CD8-positive, alpha-beta memory T cell (primary cell): ENCODE results near the gene ERC2. TPM values are rescaled to one million over a fixed set of nuclear protein-coding genes. Genes with fewer than 3 reads are reported as not detected.

Experiments
- CTCF ChIA-PET: fragments of 350-600 bp; sonication (Branson Sonifier 250); formaldehyde crosslinking; loops from one replicate; lab custom pipeline; 2021; ENCODE audit warnings: antibody characterized with exemption; lab: Charles Lee
- POLR2A ChIA-PET: fragments of 350-600 bp; sonication (Branson Sonifier 250); formaldehyde crosslinking; loops from one replicate; lab custom pipeline; 2021; ENCODE audit warnings: antibody characterized with exemption; lab: Charles Lee
- DNase-seq, 5 donors: peaks; one replicate each; pipeline versions ENCODE4 v3.0.0 to v3.0.0-alpha.2; 2020 to 2022; ENCODE audit warnings: mixed read lengths in 1 of 5
- H3K27ac ChIP-seq: one replicate; pipeline ENCODE4 v1.7.0; 2013; ENCODE audit warnings: low read depth, mild to moderate bottlenecking, low read length, moderate library complexity
- H3K27me3 ChIP-seq: 2 replicates; pipeline ENCODE4 v1.7.0; 2013; ENCODE audit warnings: low read length, mild to moderate bottlenecking; ENCODE audit not compliant: insufficient read depth, poor library complexity, severe bottlenecking
- H3K36me3 ChIP-seq: 2 replicates; pipeline ENCODE4 v1.7.0; 2013; ENCODE audit warnings: mild to moderate bottlenecking, low read length, moderate library complexity; ENCODE audit not compliant: insufficient read depth
- H3K4me1 ChIP-seq: 2 replicates; pipeline ENCODE4 v1.7.0; 2013; ENCODE audit warnings: mild to moderate bottlenecking, low read length, moderate library complexity; ENCODE audit not compliant: insufficient read depth
- H3K4me3 ChIP-seq: 2 replicates; pipeline ENCODE4 v1.7.0; 2013; ENCODE audit warnings: mild to moderate bottlenecking, low read length
- H3K9me3 ChIP-seq: 2 replicates; pipeline ENCODE4 v1.7.0; 2013; ENCODE audit warnings: mild to moderate bottlenecking, low read length
- H3K27ac Mint-ChIP-seq, 8 donors: one replicate each; pipeline ENCODE4 v1.8.0; 2020 to 2021; ENCODE audit warnings: mixed read lengths in 8 of 8, mild to moderate bottlenecking in 6 of 8, inconsistent platforms in 3 of 8, moderate library complexity in 3 of 8
- H3K27me3 Mint-ChIP-seq, 2 donors: one replicate each; pipeline ENCODE4 v1.8.0; 2020 to 2021; ENCODE audit warnings: mixed read lengths in 2 of 2, mild to moderate bottlenecking in 1 of 2, moderate library complexity in 1 of 2
- H3K36me3 Mint-ChIP-seq, 3 donors: one replicate each; pipeline ENCODE4 v1.8.0; 2020 to 2021; ENCODE audit warnings: mixed read lengths in 3 of 3, inconsistent platforms in 1 of 3, mild to moderate bottlenecking in 1 of 3
- H3K4me1 Mint-ChIP-seq, 3 donors: one replicate each; pipeline ENCODE4 v1.8.0; 2020 to 2021; ENCODE audit warnings: mixed read lengths in 3 of 3, inconsistent platforms in 1 of 3, mild to moderate bottlenecking in 1 of 3
- H3K4me3 Mint-ChIP-seq, 7 donors: one replicate each; pipeline ENCODE4 v1.8.0; 2020 to 2021; ENCODE audit warnings: mixed read lengths in 7 of 7, mild to moderate bottlenecking in 6 of 7, moderate library complexity in 4 of 7, inconsistent platforms in 2 of 7
- H3K9me3 Mint-ChIP-seq, 5 donors: one replicate each; pipeline ENCODE4 v1.8.0; 2020 to 2022; ENCODE audit warnings: mixed read lengths in 5 of 5, mild to moderate bottlenecking in 3 of 5, moderate library complexity in 2 of 5, inconsistent platforms in 1 of 5
- polyA plus RNA-seq: library from polyadenylated mRNA; unstranded; fragments of 300-500 nt; fragmentation: Illumina TruSeq; gene quantifications from one replicate; pipeline ENCODE4 v1.2.3, GENCODE V29; 2021
- total RNA-seq, 2 experiments: library from RNA; stranded (reverse); gene quantifications; one replicate each; pipeline ENCODE4 v1.2.3, GENCODE V29; 2021

The ERC2 gene
- total and polyA plus RNA-seq, 3 experiments from 2014 or later: not detected

DNA sequence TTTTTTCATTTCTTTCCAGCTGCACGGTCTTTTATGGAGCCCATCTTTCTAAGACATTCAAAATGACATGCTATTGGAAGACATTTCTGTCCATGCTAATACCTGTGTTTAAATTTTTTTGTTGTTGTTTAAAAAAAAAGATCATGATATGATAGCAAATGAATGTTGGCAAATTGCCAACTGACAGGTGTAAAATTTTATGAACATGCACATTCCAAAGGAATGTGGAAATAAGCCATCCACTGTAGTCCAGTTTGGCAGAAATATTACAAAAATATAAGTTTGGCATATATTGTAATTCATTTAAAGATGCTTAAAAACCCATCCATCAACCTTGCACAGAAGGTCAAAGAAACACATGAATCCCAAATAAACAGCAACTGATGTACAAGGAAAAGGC lies 905.6 kb downstream of the ERC2 start:
- Histone ChIP-seq H3K4me1 (no peaks in the 10 kb centered on the region), H3K27me3 (no peaks in the 10 kb centered on the region), H3K27ac (no peak overlapping the region), H3K4me3 (no peak overlapping the region), H3K9me3 (no peaks in the 10 kb centered on the region), H3K36me3 (no peaks in the 10 kb centered on the region)
- Mint-ChIP-seq H3K36me3 (no peaks in the 10 kb centered on the region), H3K9me3 (peaks cover 0 to 3% (median 0%) of the 10 kb centered on the region in 5 donors), H3K27ac (no peak overlapping the region), H3K4me3 (no peak overlapping the region), H3K4me1 (no peaks in the 10 kb centered on the region), H3K27me3 (no peaks in the 10 kb centered on the region)
- ChIA-PET CTCF (no interaction called here), POLR2A (no interaction called here)
- DNase-seq: no peak

DNA sequence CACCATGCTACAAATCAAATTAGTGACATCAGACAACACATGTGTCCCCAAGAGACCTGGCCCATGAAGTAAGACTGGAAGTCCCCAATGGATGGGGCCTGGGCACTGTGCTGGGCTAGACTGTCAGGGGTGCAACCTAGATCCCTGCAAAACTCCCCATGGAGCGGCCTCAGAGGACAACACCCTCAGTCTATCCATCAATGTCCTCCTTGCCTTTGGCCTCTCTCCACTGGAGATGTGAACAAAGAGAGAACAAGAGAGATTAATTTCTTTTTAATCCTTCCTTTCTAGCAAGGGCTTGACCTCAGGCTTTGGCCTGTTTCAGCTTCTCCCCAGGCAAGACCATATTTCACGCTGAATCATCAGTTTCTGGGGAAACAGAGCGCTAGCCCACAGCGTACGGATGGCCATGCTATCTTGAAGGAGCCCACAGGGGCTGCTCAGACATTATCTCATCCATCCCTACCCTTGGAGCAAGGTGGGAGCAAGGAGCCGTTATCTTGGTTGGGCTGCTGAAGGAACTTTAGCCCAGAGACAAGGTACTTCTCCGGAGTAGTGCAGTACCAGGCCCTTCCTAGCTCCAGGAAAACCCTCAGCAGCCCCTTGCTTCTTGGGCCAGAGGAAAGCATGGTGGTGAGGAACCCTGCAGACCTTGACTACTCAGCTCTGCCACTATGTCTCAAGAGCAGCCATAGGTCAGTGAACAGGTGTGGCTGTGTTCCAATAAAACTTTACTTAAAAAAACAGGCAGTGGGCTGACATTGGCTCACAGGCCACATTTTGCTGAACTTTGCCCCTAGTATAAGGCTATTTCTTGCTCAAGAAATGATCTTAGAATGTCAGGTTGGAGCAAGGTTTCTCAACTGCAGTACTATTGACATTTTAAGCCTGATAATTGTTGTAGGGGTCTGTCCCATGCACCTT lies 908.5 kb downstream of the ERC2 start:
- H3K9me3 Mint-ChIP-seq: peaks cover 0 to 8% (median 2%) of the 10 kb centered on the region in 5 donors
- POLR2A ChIA-PET: no interaction called here

DNA sequence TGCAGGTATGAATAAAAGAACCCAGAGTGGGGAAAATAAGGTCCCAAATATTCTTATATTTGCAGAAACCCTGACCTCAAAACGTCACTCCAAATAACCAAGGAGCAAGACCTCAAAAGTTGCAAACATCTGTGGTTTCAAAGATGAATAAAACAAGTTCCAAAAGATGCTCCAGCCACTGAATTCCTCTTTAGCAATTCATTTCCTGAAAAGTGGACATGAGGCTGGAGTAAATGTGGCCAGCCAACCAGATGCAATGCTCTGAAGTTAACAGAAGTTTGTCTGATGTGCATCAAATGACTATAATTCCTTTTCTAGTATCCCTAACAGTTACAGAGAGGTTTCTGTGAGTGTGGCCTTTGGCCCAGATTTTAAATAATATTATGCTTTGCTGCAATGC lies 910.0 kb downstream of the ERC2 start:
- H3K27me3 ChIP-seq: no peaks in the 10 kb centered on the region
- POLR2A ChIA-PET: no interaction called here
- H3K4me3 Mint-ChIP-seq: no peak overlapping the region
- H3K27ac Mint-ChIP-seq: no peak overlapping the region
- H3K27ac ChIP-seq: no peak overlapping the region
- H3K36me3 Mint-ChIP-seq: no peaks in the 10 kb centered on the region
- H3K9me3 ChIP-seq: no peaks in the 10 kb centered on the region
- no peaks in the 10 kb centered on the region for H3K4me1 Mint-ChIP-seq
- no peaks in the 10 kb centered on the region for H3K27me3 Mint-ChIP-seq
- H3K9me3 Mint-ChIP-seq: peaks cover 0 to 8% (median 1%) of the 10 kb centered on the region in 5 donors
- CTCF ChIA-PET: no interaction called here
- DNase-seq: no peak
- H3K4me1 ChIP-seq: no peaks in the 10 kb centered on the region
- H3K36me3 ChIP-seq: no peaks in the 10 kb centered on the region
- H3K4me3 ChIP-seq: no peak overlapping the region

More for the DNA sequence above, 908.5 kb downstream of the ERC2 start:
- Histone ChIP-seq H3K27ac (no peak overlapping the region), H3K27me3 (no peaks in the 10 kb centered on the region), H3K4me1 (no peaks in the 10 kb centered on the region), H3K4me3 (no peak overlapping the region), H3K9me3 (no peaks in the 10 kb centered on the region), H3K36me3 (no peaks in the 10 kb centered on the region)
- CTCF ChIA-PET: no interaction called here
- DNase-seq: no peak
- H3K4me3 Mint-ChIP-seq: no peak overlapping the region
- H3K27me3 Mint-ChIP-seq: no peaks in the 10 kb centered on the region
- H3K4me1 Mint-ChIP-seq: no peaks in the 10 kb centered on the region
- H3K27ac Mint-ChIP-seq: no peak overlapping the region
- H3K36me3 Mint-ChIP-seq: no peaks in the 10 kb centered on the region

DNA sequence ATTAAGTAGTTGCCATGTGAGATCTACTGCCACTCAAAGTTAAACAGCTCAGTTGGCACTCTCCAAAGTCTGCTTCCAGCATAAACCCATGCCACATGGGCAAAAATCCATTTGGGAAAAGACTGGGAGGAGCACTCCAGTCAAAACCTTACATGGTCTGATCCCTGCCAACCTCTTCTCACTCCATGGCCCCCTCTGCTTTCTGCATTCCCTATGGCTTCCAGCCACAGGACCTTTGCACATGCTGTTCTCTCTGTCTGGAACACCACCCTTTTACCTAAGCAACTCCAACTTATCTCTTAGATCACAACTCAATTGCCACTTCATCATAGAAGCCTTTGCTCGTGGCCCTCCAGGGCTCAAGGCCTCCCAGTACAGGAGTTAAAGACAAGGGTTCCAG lies 910.7 kb downstream of the ERC2 start:
- no peak for DNase-seq
- no peaks in the 10 kb centered on the region for H3K27me3 ChIP-seq
- H3K4me3 ChIP-seq: no peak overlapping the region
- H3K27ac ChIP-seq: no peak overlapping the region
- no peaks in the 10 kb centered on the region for H3K27me3 Mint-ChIP-seq
- H3K9me3 Mint-ChIP-seq: peaks cover 0 to 8% (median 0%) of the 10 kb centered on the region in 5 donors
- H3K4me1 ChIP-seq: no peaks in the 10 kb centered on the region
- no peak overlapping the region for H3K4me3 Mint-ChIP-seq
- ChIA-PET POLR2A (no interaction called here), CTCF (no interaction called here)
- no peaks in the 10 kb centered on the region for H3K36me3 Mint-ChIP-seq
- no peaks in the 10 kb centered on the region for H3K9me3 ChIP-seq
- H3K36me3 ChIP-seq: no peaks in the 10 kb centered on the region
- no peak overlapping the region for H3K27ac Mint-ChIP-seq
- no peaks in the 10 kb centered on the region for H3K4me1 Mint-ChIP-seq

DNA sequence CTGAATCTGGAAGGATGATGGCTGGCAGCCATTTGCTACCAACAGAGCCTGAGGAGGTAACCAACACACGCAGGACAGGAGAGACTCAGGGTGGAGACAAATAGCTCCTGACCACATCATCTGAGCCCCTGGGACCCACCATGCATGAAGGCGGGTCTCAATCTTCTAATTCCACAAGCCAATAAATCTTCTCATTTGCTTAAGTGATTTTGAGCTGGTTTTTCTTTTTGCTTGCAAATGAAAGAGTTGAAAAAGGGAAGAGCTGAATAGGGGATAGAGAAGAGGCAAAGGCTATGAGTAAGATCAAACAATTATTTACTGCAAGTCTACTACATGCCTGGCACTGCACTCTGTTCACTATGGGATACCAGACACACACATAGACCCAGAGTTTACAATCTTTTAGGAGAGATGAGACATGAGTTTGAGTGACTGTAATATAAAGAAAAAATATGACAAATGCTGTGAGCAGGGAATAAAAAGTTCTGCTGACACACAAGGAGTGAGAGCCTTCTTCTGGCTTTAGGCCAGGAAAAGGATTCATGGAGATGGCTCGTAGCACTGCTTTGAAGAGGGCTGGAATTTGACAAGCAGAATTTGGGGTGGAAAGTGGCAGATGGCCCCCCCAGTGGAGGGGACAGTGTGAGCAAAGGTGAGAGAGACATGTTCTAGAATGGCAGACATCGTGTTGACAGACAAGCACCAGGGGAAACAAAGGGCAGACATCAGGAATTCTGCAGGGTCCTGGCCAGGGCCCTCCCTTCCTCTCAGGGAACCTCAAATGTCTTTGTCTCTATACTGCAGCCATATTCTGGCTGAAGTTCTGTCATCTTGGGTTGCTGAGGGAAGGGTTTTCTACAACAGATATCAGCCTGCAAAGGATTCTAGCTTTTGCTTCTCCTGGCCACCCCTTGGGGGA lies 911.4 kb downstream of the ERC2 start:
- no peaks in the 10 kb centered on the region for H3K4me1 Mint-ChIP-seq
- H3K36me3 Mint-ChIP-seq: no peaks in the 10 kb centered on the region
- no peaks in the 10 kb centered on the region for H3K9me3 ChIP-seq
- no peak overlapping the region for H3K27ac Mint-ChIP-seq
- H3K4me3 Mint-ChIP-seq: no peak overlapping the region
- no peaks in the 10 kb centered on the region for H3K4me1 ChIP-seq
- H3K27me3 ChIP-seq: no peaks in the 10 kb centered on the region
- no peak overlapping the region for H3K4me3 ChIP-seq
- ChIA-PET POLR2A (no interaction called here), CTCF (no interaction called here)
- peaks cover 0 to 8% (median 0%) of the 10 kb centered on the region in 5 donors for H3K9me3 Mint-ChIP-seq
- DNase-seq: no peak
- H3K27me3 Mint-ChIP-seq: no peaks in the 10 kb centered on the region
- no peak overlapping the region for H3K27ac ChIP-seq
- no peaks in the 10 kb centered on the region for H3K36me3 ChIP-seq

DNA sequence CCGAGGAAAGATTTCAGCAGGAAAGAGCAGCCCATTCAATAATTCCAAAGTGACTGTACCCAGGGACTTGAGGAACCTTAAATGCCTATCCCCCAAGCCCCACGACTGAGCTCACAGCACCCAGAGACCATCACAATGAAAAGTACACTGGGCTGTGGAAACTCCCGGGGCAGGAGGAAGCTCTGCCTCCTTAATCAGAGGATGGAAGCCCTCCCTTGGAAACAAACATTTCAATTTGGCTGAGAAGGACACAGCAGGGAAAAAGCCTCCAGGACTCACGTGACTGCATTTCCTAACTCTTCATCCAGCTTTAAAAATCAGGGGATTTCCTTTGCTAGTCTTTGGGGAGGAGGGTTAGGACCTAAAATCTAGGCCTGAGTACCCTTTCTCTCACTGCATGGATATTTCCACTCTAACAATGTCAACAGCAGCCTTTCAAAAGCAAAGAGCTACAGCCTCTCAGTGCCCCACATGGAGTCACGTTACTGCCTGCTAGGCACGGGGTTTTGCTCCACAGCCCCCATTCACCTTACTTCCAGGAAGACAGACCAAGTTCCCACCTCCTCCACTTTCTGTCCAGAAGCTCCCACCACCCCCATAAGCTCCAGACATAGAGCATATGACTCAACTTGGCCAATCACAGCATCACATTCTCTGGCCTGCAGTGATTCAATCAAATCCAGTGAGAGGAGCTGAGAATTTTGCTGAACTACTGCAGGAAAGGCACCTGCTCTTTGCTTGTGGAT lies 912.2 kb downstream of the ERC2 start:
- no peaks in the 10 kb centered on the region for H3K9me3 ChIP-seq
- no peaks in the 10 kb centered on the region for H3K4me1 ChIP-seq
- no peaks in the 10 kb centered on the region for H3K27me3 ChIP-seq
- no peak for DNase-seq
- ChIA-PET POLR2A (no interaction called here), CTCF (no interaction called here)
- H3K36me3 Mint-ChIP-seq: no peaks in the 10 kb centered on the region
- no peaks in the 10 kb centered on the region for H3K27me3 Mint-ChIP-seq
- H3K9me3 Mint-ChIP-seq: peaks cover 0 to 8% (median 0%) of the 10 kb centered on the region in 5 donors
- H3K4me3 ChIP-seq: no peak overlapping the region
- H3K27ac ChIP-seq: no peak overlapping the region
- no peak overlapping the region for H3K27ac Mint-ChIP-seq
- H3K36me3 ChIP-seq: no peaks in the 10 kb centered on the region
- H3K4me1 Mint-ChIP-seq: no peaks in the 10 kb centered on the region
- H3K4me3 Mint-ChIP-seq: no peak overlapping the region

DNA sequence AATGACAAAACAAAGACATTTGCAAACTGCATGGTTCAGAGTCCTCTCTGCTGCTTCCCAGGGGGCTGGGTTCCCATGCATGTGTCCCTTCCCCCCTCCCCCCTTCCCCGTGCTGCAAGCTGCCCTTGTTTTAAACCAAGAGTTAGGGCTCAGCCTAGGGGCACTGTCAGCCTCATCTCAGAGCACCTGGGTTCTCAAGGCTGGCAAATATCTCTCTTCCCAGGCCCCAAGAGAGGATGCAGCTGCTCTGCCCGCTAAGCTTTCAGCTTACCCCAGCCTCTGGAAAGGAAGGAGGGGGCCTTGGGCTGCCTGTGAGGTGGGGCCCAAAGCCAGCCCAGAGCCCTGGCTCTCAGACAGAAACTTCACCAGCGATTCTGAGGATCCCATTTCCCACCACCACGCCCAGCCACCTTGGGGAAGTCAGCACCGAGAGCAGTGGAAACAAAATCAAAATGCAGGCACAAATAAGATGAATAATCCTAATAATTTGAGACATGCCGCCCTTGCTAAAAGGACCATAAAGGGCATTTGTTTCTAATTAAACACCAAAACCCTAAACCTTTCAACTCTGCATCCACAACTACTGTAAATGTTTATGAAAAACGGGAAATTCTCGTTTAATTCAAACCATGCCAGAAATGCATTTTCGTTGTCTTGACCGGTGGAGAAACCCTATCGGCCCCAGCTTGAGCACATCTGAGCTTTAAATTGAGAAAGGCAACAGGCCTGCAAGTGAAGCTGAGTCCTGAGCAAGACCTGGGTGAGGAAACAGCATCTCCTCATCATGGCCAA lies 913.4 kb downstream of the ERC2 start:
- DNase-seq: no peak
- no peaks in the 10 kb centered on the region for H3K36me3 Mint-ChIP-seq
- peaks cover 0 to 10% (median 4%) of the 10 kb centered on the region in 5 donors for H3K9me3 Mint-ChIP-seq
- H3K36me3 ChIP-seq: no peaks in the 10 kb centered on the region
- POLR2A ChIA-PET: no interaction called here
- no peak overlapping the region for H3K27ac ChIP-seq
- H3K4me1 ChIP-seq: no peaks in the 10 kb centered on the region
- H3K4me3 ChIP-seq: no peak overlapping the region
- H3K9me3 ChIP-seq: no peaks in the 10 kb centered on the region
- H3K4me3 Mint-ChIP-seq: no peak overlapping the region
- CTCF ChIA-PET: no interaction called here
- no peaks in the 10 kb centered on the region for H3K4me1 Mint-ChIP-seq
- peaks cover 0 to 3% of the 10 kb centered on the region in 2 donors for H3K27me3 Mint-ChIP-seq
- no peaks in the 10 kb centered on the region for H3K27me3 ChIP-seq
- H3K27ac Mint-ChIP-seq: no peak overlapping the region
